ENCODE measurements around the gene CBX2.
"Not testable (repeated sequence)": the region's sequence is repeated elsewhere in the genome, so short reads cannot be mapped to it uniquely, and the experiment has no call there.

Gene CBX2

GRCh38 chr17:79772726-79773125 lies 5.2 kb upstream of the CBX2 start:
- DNase-seq: not testable (repeated sequence)

- no peak for DNase-seq
These were observed 3.4 kb upstream of the CBX2 start for GRCh38 chr17:79774561-79774975.

- no peak for DNase-seq
These were observed 2.3 kb upstream of the CBX2 start for GRCh38 chr17:79775632-79776031.

GRCh38 chr17:79776376-79777119 lies 1.4 kb upstream of the CBX2 start:
- no peak for DNase-seq

GRCh38 chr17:79777120-79777893 lies 641 bp upstream of the CBX2 start:
- no peak for DNase-seq

- no peak for DNase-seq
These were observed 646 bp downstream of the CBX2 start for GRCh38 chr17:79778504-79779083.

- DNase-seq: no peak
These were observed 1.2 kb downstream of the CBX2 start for GRCh38 chr17:79779084-79779529.

- no peak for DNase-seq
These were observed 1.9 kb downstream of the CBX2 start for GRCh38 chr17:79779661-79780365.

- DNase-seq: no peak
These were observed 3.2 kb downstream of the CBX2 start for GRCh38 chr17:79781012-79781650.

GRCh38 chr17:79781736-79782575 lies 4.0 kb downstream of the CBX2 start:
- no peak for DNase-seq

- no peak for DNase-seq
These were observed 5.9 kb downstream of the CBX2 start for GRCh38 chr17:79783891-79784290.

GRCh38 chr17:79784353-79785016 lies 6.5 kb downstream of the CBX2 start:
- no peak for DNase-seq

GRCh38 chr17:79785017-79785899 lies 7.3 kb downstream of the CBX2 start:
- no peak for DNase-seq

- no peak for DNase-seq
These were observed 8.2 kb downstream of the CBX2 start for GRCh38 chr17:79785900-79786810.

- no peak for DNase-seq
These were observed 9.1 kb downstream of the CBX2 start for GRCh38 chr17:79786930-79787643.

- no peak for DNase-seq
These were observed 10.5 kb downstream of the CBX2 start for GRCh38 chr17:79788455-79788854.

- no peak for DNase-seq
These were observed 11.3 kb downstream of the CBX2 start for GRCh38 chr17:79788989-79789942.
